ENCODE results near the gene SLC1A6.

Gene SLC1A6

GRCh38 chr19:14979476-14980255, at the start of gene SLC1A6:
Gene SLC1A6, minus strand, starts transcription at chr19:14979864. Its CDS starts 6,954 bp downstream, at chr19:14972910.
- no peak for TF ChIP-seq GATA3 (IDR thresholded peaks at IDR 0.05; ENCODE audit: low read depth, low read length)
- no peak for TF ChIP-seq GATA2 (IDR thresholded peaks at IDR 0.05; ENCODE audit: low read depth, low read length)

GRCh38 chr19:15028490-15028889, 48.8 kb upstream of the SLC1A6 start:
- TF ChIP-seq GATA2 (IDR thresholded peaks at IDR 0.05; ENCODE audit: low read depth, low read length) (no peak), GATA3 (IDR thresholded peaks at IDR 0.05; ENCODE audit: low read depth, low read length) (no peak)

- TF ChIP-seq GATA2 (IDR thresholded peaks at IDR 0.05; ENCODE audit: low read depth, low read length) (no peak), GATA3 (IDR thresholded peaks at IDR 0.05; ENCODE audit: low read depth, low read length) (no peak)
Measured at GRCh38 chr19:15025217-15025616, 45.6 kb upstream of the SLC1A6 start.

- TF ChIP-seq GATA3 (IDR thresholded peaks at IDR 0.05; ENCODE audit: low read depth, low read length) (no peak), GATA2 (IDR thresholded peaks at IDR 0.05; ENCODE audit: low read depth, low read length) (no peak)
Measured at GRCh38 chr19:15022752-15023151, 43.1 kb upstream of the SLC1A6 start.

DNA sequence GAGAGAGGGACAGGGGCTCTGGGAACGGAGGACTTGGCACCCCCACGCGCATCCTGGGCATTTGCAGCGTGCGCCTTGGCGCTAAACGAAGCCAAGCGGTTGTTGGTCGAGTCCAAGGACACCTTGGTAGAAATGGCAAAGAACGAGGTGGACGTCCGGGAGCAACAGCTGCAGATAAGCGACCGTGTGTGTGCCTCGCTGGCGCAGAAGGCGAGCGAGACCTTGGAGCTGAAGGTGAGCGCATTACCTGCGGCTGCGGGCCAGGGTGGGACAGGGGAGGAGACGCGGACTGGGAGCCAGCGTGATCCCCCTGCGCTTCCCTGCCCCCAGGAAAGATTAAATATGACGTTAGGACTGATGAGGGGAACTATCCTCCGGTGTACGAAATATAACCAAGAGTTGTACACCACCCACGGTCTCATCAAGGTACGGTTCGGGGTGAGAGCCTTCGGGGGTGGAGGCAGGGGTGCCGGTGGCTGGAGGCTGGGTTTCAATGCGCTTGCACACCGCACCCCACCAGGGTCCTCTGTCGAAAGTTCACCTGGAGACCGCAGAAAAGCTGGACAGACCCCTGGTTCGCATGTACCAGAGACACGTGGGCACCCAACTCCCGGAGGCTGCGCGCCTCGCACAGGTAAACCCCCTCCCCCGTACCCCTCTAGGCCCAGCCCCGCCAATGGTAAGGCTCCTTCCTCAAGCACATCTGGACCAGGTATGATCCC, 41.8 kb upstream of the SLC1A6 start:
- TF ChIP-seq GATA3 (IDR thresholded peaks at IDR 0.05; ENCODE audit: low read depth, low read length) (no peak), GATA2 (IDR thresholded peaks at IDR 0.05; ENCODE audit: low read depth, low read length) (no peak)

GRCh38 chr19:15015946-15016542, 36.4 kb upstream of the SLC1A6 start:
- TF ChIP-seq GATA2 (IDR thresholded peaks at IDR 0.05; ENCODE audit: low read depth, low read length) (no peak), GATA3 (IDR thresholded peaks at IDR 0.05; ENCODE audit: low read depth, low read length) (no peak)

GRCh38 chr19:15014579-15014978, 34.9 kb upstream of the SLC1A6 start:
- TF ChIP-seq GATA3 (IDR thresholded peaks at IDR 0.05; ENCODE audit: low read depth, low read length) = no peak
- no peak for TF ChIP-seq GATA2 (IDR thresholded peaks at IDR 0.05; ENCODE audit: low read depth, low read length)

GRCh38 chr19:15010501-15011300, 31.0 kb upstream of the SLC1A6 start:
- no peak for TF ChIP-seq GATA2 (IDR thresholded peaks at IDR 0.05; ENCODE audit: low read depth, low read length)
- TF ChIP-seq GATA3 (IDR thresholded peaks at IDR 0.05; ENCODE audit: low read depth, low read length) = no peak

DNA sequence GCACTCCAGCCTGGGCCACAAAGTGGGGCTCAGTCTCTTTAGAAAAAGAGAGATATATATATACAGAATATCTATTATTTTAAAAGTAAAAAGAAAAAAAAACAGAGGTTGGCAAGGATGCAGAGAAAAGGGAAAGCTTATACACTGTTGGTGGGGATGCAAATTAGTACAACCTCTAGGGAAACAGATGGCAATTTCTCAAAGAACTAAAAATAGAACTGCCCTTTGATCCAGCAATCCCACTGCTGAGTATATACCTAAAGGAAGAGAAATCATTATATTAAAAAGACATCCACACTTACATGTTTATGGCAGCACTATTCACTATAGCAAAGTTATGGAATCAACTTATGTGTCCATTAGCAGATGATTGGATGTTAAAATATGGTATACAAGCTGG, 28.6 kb upstream of the SLC1A6 start:
- TF ChIP-seq GATA3 (IDR thresholded peaks at IDR 0.05; ENCODE audit: low read depth, low read length) (no peak), GATA2 (IDR thresholded peaks at IDR 0.05; ENCODE audit: low read depth, low read length) (no peak)

DNA sequence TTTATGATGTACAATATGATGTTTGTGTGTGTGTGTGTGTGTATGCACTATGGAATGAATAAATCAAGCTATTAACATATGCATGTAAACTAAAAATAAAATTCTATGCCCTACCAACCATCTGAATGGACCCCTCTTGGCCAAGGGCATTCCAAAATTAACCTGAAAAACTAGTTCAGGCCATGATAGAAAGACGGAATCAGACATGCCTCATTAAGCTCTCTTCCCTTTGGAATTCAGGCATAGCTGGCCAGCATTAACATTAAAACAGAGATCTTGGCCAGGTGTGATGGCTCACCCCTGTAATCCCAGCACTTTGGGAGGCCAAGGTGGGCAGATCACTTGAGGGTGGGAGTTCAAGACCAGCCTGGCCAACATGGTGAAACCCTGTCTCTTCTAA, 18.3 kb upstream of the SLC1A6 start:
- no peak for TF ChIP-seq GATA3 (IDR thresholded peaks at IDR 0.05; ENCODE audit: low read depth, low read length)
- no peak for TF ChIP-seq GATA2 (IDR thresholded peaks at IDR 0.05; ENCODE audit: low read depth, low read length)

DNA sequence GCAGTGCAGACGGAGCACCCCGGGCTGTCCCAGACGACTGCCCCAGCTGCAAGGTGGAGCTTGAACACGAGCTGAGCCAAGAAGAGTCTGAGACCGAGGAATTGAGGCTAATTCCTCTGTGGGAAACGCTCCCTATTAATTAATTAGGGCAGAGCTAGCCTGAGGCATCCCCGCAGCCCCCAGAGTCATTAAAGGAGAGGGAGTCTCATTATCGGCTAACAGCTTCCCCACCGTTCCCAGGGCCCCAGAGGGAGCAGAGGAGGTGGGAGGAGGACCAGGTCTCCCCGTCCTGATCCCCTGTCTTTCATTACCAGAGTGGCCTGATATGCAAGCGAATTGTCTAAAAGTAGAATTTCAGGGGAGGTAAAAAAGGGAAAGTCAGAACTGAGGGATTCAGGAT, 13.1 kb upstream of the SLC1A6 start:
- TF ChIP-seq GATA3 (IDR thresholded peaks at IDR 0.05; ENCODE audit: low read depth, low read length) (no peak), GATA2 (IDR thresholded peaks at IDR 0.05; ENCODE audit: low read depth, low read length) (no peak)

DNA sequence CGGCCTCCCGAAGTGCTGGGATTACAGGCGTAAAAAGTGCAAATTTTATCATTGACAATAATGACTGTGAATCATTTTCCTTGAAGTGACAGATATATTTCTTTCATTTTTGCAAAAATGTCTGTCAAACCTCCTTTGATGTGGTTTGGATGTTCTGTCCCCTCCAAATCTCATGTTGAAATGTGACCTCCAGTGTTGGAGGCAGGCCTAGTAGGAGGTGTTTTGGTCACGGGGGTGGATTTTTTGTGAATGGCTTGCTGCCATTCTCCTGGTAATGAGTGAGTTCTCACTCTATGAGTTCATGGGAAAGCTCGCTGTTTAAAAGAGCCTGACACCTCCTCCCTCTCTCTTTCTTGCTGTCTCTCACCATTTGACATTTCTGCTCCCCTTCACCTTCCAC, 5.5 kb upstream of the SLC1A6 start:
- TF ChIP-seq GATA3 (IDR thresholded peaks at IDR 0.05; ENCODE audit: low read depth, low read length) (no peak), GATA2 (IDR thresholded peaks at IDR 0.05; ENCODE audit: low read depth, low read length) (no peak)

DNA sequence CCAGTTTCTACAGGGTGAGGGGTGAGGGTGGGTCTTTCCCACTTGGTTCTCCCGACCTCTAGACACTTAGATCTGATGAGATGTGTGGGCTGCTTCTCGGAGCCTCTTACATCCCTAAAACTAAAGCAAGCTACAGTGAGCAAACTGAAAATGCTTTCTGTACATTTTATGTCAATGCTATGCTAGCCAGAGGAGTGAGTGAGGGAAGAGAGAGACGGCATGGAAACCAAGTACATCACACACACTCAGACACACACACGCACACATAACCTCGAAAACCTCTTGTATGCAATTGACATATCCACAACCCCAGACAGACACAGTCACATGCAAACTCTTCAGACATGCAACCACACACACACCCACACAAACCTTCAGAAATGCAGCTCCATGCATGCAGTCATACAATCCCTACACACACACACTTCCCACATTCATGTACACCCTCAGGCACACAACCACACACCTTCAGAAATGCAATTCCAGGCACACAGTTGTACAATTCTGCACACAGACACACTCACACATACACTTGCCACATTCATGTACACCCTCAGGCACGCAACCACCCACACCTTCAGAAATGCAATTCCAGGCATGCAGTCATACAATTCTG, 1.4 kb downstream of the SLC1A6 start:
- no peak for TF ChIP-seq GATA3 (IDR thresholded peaks at IDR 0.05; ENCODE audit: low read depth, low read length)
- no peak for TF ChIP-seq GATA2 (IDR thresholded peaks at IDR 0.05; ENCODE audit: low read depth, low read length)

Data from SH-SY5Y (cell line).